NB4 (cell line): ENCODE measurements around the gene ZNF3.

Experiments
- DNase-seq: peaks from one replicate; pipeline ENCODE4 v3.0.0; 2010; ENCODE audit warnings: low read depth
- H3K4me3 ChIP-seq: one replicate; pipeline ENCODE4 v1.5.1; 2011; ENCODE audit warnings: mild to moderate bottlenecking, low read depth, low read length, moderate library complexity
- MYC ChIP-seq: IDR thresholded peaks from 2 replicates; pipeline ENCODE4 v1.6.1; 2011; ENCODE audit warnings: low read depth, low read length
- POLR2A ChIP-seq: IDR thresholded peaks from 2 replicates; pipeline ENCODE4 v1.6.1; 2011; ENCODE audit warnings: mild to moderate bottlenecking; ENCODE audit not compliant: insufficient read length; ENCODE audit errors: extremely low read depth
- TF ChIP-seq, protein P1 (sequence below): IDR thresholded peaks from 2 replicates; pipeline ENCODE4 v1.6.1; 2011; ENCODE audit warnings: low read depth, low read length
- TF ChIP-seq, protein P2 (sequence below): IDR thresholded peaks from one replicate; pipeline ENCODE4 v1.5.1; 2012; ENCODE audit warnings: low read depth, low read length

The ZNF3 gene

DNA sequence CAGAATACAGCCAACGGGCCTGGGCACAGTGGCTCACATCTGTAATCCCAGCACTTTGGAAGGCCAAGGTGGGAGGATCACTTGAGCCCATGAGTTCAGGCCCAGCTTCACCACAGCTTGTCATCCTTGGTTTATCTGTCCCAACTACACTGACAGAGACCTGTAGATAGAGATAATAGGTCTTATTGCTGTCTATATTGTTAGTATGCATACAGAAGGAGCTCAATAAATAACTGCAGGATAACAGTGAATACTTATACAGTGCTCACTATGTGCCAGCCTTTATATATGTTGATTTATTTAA is 39.2 kb upstream of the ZNF3 start:
- no peak for DNase-seq
- H3K4me3 ChIP-seq = peak overlapping the region; percentile 99
- TF ChIP-seq MYC = no peak
- TF ChIP-seq, protein P1, sequence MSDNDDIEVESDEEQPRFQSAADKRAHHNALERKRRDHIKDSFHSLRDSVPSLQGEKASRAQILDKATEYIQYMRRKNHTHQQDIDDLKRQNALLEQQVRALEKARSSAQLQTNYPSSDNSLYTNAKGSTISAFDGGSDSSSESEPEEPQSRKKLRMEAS = no peak
- TF ChIP-seq POLR2A = no peak
- TF ChIP-seq, protein P2, sequence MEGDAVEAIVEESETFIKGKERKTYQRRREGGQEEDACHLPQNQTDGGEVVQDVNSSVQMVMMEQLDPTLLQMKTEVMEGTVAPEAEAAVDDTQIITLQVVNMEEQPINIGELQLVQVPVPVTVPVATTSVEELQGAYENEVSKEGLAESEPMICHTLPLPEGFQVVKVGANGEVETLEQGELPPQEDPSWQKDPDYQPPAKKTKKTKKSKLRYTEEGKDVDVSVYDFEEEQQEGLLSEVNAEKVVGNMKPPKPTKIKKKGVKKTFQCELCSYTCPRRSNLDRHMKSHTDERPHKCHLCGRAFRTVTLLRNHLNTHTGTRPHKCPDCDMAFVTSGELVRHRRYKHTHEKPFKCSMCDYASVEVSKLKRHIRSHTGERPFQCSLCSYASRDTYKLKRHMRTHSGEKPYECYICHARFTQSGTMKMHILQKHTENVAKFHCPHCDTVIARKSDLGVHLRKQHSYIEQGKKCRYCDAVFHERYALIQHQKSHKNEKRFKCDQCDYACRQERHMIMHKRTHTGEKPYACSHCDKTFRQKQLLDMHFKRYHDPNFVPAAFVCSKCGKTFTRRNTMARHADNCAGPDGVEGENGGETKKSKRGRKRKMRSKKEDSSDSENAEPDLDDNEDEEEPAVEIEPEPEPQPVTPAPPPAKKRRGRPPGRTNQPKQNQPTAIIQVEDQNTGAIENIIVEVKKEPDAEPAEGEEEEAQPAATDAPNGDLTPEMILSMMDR = no peak

DNA sequence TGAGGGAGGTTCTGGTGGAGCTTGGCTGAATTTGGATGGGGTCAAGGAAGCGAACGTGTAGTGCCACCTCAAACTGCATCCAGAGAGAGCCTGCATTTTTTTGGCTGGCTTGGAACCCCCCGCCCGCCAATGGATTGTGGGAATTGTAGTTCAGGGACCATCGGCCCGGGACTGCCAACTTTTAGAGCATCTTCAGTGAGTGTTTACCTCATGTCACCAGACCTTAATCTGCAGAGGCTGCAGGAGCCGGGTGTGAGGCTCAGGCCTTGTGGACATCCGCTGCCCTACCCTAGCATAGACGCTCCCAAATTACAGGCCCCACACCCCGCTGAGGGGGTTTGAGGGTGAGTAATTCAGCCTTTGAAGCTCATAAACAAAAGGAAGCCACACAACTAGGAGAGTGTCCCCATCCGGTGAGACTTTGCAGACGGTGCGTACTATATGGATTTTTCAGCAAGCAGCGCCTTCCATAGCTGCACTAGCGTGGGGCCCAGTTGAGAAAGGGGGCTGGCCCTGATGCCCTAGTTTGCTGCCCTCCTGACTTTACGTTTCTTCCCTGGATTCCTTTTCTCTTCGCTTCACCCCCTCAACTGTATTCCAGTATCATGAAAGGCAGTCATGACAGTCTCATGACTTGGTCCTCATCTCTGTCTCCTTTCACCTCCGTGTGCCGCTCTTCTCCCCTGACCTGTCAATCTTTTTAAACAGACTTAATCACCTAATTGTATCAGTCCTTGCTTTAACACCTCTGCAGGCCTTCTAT is 38.6 kb upstream of the ZNF3 start:
- H3K4me3 ChIP-seq = peak overlapping the region; percentile 99
- TF ChIP-seq POLR2A (no peak), MYC (peak; percentile 35; the same call in 1 of the 2 replicates)
- peak; percentile 75 for DNase-seq

DNA sequence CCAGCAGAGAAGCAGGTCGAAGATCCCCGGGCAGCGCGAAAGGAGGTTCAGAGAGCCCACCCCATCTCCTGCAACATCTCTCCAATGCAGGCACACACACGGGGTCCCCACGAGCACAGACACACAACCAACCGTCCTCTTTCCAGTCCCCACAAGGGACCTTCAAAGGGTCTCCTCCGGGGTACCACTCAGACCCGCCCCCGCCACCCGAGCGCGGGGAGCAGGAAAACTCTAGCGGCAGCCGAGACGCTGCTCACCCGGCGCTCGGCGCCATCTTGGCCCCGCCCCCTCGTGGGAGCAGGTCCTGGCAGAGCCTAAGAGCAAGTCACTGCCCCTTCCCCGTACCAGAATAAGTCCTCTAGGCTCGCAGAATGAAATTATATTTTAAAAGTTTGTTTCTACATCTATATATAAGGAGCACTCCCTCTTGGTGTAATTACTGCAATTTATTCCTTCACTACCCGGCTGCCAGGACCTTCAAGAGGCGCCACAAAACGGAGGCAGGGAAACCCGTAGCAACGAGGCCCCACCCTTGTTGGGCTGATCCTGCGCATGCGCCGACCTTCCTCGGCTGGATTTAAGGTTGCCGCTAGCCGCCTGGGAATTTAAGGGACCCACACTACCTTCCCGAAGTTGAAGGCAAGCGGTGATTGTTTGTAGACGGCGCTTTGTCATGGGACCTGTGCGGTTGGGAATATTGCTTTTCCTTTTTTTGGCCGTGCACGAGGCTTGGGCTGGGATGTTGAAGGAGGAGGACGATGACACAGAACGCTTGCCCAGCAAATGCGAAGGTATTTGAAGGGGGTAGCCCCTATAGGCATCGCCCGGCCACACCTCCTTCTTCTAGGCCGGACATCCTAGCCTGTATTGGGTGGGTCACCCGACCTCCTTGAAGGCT is 37.8 kb upstream of the ZNF3 start, which contains the start of the genes CNPY4 and TAF6:
Gene CNPY4 (plus strand): TSS at position 563 of the 898 bp plus-strand sequence. CDS start 111 bp downstream, at position 674.
Gene TAF6 (minus strand): TSS at position 287 of the 898 bp plus-strand sequence. CDS start 5,149 bp downstream, outside the sequence.
- TF ChIP-seq, protein P1 = peak; percentile 80
- TF ChIP-seq, protein P2 = no peak
- TF ChIP-seq POLR2A (peak; percentile 81), MYC (peak; percentile 45)
- peak within 1 kb of the TSS; percentile 99 for H3K4me3 ChIP-seq
- DNase-seq = peak; percentile 98

DNA sequence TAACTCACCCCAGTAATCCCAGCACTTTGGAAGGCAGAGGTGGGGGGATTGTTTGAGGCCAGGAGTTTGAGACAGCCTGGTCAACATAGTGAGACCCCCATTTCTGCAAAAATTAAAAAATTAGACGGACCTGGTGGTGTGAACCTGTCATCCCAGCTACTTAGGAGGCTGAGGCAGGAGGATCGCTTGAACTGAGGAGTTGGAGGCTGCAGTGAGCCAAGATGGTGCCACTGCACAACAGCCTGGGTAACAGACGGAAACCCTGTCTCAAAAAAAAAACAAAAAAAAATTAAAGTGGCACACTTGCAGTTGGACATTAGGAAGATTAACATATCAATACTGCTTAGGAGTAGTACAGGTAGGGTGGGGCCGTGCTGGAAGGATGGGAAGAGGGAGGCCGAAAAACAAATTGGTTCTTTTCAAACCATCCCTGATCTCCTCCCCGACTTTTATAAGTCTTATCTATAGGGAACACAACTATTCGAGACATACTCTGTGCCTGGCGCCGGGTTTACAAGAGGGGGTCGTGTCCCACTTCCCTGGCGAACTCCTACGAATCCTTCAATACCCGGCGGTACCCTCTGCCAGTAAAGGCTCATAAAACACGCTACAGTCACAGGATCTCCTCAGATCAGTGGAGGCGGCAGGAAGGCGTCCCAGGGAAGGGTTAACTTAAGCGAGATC is 37.0 kb upstream of the ZNF3 start:
- TF ChIP-seq MYC (no peak), POLR2A (no peak)
- TF ChIP-seq, protein P1 = no peak
- TF ChIP-seq, protein P2 = no peak
- H3K4me3 ChIP-seq = peak overlapping the region; percentile 99
- no peak for DNase-seq

DNA sequence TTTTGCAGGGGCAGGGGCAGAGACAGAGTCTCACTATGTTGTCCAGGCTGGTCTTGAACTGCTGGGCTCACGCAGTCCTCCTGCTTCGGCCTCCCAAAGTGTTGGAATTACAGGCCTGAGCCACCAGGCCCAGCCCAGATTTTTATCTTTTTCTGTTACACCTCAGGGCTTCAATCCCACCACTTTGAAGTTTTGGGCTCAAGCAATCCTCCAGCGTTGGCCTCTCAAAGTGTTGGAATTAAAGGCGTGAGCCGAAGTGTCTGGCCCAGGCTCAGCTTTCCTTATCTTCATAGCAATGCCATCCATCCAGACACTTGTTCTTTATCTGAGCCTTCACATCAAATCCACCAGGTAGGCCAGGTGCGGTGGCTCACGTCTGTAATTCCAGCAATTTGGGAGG is 33.5 kb upstream of the ZNF3 start:
- no peak for DNase-seq
- TF ChIP-seq POLR2A = no peak
- TF ChIP-seq, protein P2 = no peak
- TF ChIP-seq, protein P1 = no peak
- no peak for TF ChIP-seq MYC
- no peak overlapping the region for H3K4me3 ChIP-seq
